Mucosa of rectum (tissue), 2 donors: ENCODE measurements around the gene OR4E1.

Source experiments
- H3K27ac ChIP-seq, 2 donors: one replicate each; pipeline ENCODE4 v1.7.0; 2013; ENCODE audit warnings: inconsistent platforms in 2 of 2, low read depth in 2 of 2, low read length in 2 of 2
- H3K27me3 ChIP-seq, 2 donors: one replicate each; pipeline ENCODE4 v1.7.0; 2013; ENCODE audit warnings: low read length in 2 of 2; ENCODE audit not compliant: control insufficient read depth in 2 of 2, insufficient read depth in 2 of 2
- H3K36me3 ChIP-seq, 2 donors: one replicate each; pipeline ENCODE4 v1.7.0; 2013; ENCODE audit warnings: low read length in 2 of 2; ENCODE audit not compliant: control insufficient read depth in 2 of 2, insufficient read depth in 2 of 2
- H3K4me1 ChIP-seq, 2 donors: one replicate each; pipeline ENCODE4 v1.7.0; 2013; ENCODE audit warnings: low read length in 2 of 2, mild to moderate bottlenecking in 1 of 2; ENCODE audit not compliant: control insufficient read depth in 2 of 2, insufficient read depth in 2 of 2
- H3K4me3 ChIP-seq, 2 donors: one replicate each; pipeline ENCODE4 v1.7.0; 2013; ENCODE audit warnings: low read length in 2 of 2
- H3K9ac ChIP-seq, 2 donors: one replicate each; pipeline ENCODE4 v1.7.0; 2013; ENCODE audit warnings: low read length in 2 of 2, low read depth in 1 of 2, mild to moderate bottlenecking in 1 of 2
- H3K9me3 ChIP-seq, 2 donors: one replicate each; pipeline ENCODE4 v1.7.0; 2013; ENCODE audit warnings: low read length in 2 of 2; ENCODE audit not compliant: control insufficient read depth in 2 of 2
- donor health status: healthy.
- donor health status: Normal muscosa, but diverticular disease.

The OR4E1 gene

DNA sequence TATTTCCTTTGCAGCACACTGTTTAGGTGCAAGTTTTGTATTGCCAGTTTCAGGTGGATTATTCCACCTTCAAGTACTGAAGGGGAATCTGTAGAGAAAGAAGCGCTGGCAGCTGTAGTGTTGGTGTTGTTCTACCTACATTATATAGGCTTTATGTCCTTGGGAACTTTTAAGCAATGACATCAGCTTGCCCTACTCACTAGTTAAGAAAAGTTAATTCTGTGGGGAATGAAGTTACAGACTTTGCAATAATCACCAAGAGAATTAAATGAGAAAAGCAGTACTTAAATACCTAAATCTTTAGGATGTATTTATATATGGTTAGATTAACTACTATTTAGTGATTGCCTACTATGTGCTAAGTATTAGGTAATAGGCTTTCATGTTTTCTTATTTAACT, at the start of gene OR4E1:
TSS of gene OR4E1 (minus strand) at position 101 of the 400 bp plus-strand sequence. CDS start 2,883 bp downstream, outside the sequence.
- Histone ChIP-seq H3K27me3 (peaks cover 0 to 3% of the 10 kb centered on the region in 2 donors), H3K4me1 (no peaks in the 10 kb centered on the region), H3K9ac (no peak within 1 kb of the TSS), H3K36me3 (no peaks in the 10 kb centered on the region), H3K4me3 (no peak within 1 kb of the TSS), H3K9me3 (peaks cover 0 to 3% of the 10 kb centered on the region in 2 donors), H3K27ac (no peak within 1 kb of the TSS)

DNA sequence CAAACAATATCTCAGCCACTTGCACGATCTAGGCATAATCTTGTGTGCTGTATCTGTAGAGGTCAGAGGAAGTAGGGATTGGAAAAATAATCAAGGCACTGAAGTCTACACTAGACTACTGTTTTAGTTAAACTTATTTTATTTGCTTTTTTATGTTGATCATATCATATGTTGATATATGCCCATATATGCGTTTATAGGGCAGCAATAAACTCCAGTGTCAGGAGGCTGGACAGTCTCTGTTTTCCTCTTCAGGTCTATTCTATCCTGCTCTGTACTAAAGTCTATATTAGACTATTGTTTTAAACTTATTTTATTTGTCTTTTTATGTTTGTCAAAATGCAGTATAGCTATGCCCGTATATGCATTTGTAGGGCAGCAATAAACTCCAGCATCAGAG, 47.9 kb upstream of the OR4E1 start:
- no peak overlapping the region for H3K4me3 ChIP-seq
- no peaks in the 10 kb centered on the region for H3K36me3 ChIP-seq
- H3K9me3 ChIP-seq = no peaks in the 10 kb centered on the region
- no peak overlapping the region for H3K27ac ChIP-seq
- no peaks in the 10 kb centered on the region for H3K27me3 ChIP-seq
- no peak overlapping the region for H3K9ac ChIP-seq
- H3K4me1 ChIP-seq = peaks cover 0 to 9% of the 10 kb centered on the region in 2 donors

DNA sequence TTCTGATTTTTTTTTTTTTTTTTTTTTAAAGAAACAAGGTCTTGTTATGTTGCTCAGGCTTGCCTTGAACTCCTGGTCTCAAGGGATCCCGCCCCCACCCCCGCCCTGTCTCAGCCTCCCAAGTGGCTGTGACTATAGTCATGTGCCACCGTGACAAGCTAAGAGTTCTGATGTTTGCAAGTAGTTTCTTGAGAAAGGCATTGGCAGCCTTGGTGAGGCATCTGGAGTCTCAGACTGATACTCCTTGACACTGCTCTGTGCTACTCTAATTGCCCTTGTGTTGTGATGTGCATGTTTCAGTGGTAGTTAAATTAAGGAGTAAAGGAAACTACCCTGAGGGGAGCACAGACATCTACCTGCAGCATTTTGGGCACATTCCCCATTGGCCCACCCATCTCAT, 46.2 kb upstream of the OR4E1 start:
- Histone ChIP-seq H3K27ac (no peak overlapping the region), H3K4me1 (peaks cover 0 to 9% of the 10 kb centered on the region in 2 donors), H3K9ac (no peak overlapping the region), H3K36me3 (no peaks in the 10 kb centered on the region), H3K4me3 (no peak overlapping the region), H3K27me3 (no peaks in the 10 kb centered on the region), H3K9me3 (no peaks in the 10 kb centered on the region)

DNA sequence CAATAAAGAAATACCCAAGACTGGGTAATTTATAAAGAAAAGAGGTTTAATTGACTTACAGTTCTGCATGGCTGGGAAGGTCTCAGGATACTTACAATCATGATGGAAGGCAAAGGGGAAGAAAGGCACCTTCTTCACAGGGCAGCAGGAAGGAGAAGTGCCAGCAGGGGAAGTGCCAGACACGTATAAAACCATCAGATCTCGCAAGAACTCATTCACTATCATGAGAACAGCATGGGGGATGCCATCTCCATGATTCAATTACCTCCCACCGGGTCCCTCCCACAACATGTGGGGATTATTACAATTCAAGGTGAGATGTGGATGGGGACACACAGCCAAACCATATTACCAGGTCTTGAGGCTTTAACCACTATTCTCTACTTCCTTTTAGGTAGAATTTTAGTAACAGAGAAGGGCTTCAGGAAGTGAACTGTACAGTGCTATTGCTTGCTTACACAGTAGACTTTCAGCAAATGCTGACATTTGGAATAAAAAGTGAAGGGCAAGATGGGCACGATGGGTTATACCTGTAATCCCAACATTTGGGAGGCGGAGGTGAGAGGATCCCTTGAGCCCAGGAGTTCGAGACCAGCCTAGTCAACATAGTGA, 40.8 kb upstream of the OR4E1 start:
- Histone ChIP-seq H3K4me3 (no peak overlapping the region), H3K9ac (no peak overlapping the region), H3K27ac (no peak overlapping the region), H3K27me3 (no peaks in the 10 kb centered on the region), H3K9me3 (no peaks in the 10 kb centered on the region), H3K36me3 (no peaks in the 10 kb centered on the region), H3K4me1 (peaks cover 0 to 1% of the 10 kb centered on the region in 2 donors)

- Histone ChIP-seq H3K4me3 (no peak overlapping the region), H3K9ac (no peak overlapping the region), H3K27me3 (peaks cover 0 to 3% of the 10 kb centered on the region in 2 donors), H3K27ac (no peak overlapping the region), H3K4me1 (no peaks in the 10 kb centered on the region), H3K36me3 (no peaks in the 10 kb centered on the region), H3K9me3 (no peaks in the 10 kb centered on the region)
These were observed 38.4 kb upstream of the OR4E1 start for GRCh38 chr14:21712036-21712435.

DNA sequence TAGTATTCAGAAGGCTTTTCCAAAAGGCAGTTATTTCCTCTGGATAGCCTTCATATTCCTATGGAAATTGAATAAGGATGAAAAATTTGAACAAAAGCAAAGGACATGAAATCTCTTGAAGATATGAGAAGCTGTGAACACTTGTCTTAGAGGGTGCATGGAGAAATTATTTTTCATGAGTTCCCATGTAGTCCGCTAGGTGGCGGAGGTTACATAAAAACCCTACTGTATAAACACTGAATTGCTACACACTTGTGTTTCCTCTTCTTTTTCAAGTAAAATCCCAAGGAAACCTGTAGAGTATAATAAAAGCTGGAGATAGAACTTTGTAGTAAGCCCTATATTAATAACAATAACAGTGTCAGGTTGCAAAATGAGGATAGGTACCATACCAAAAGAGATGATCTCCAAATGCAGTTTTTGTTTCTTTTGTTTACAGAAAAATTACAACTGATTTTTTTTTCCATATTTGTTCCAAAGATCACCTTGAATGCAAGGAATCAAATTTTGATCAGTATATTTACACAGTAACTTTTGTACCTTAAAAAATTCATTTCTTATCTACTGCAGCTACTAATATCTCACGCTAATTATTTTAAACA, 37.8 kb upstream of the OR4E1 start:
- no peaks in the 10 kb centered on the region for H3K36me3 ChIP-seq
- H3K9me3 ChIP-seq = peaks cover 0 to 3% of the 10 kb centered on the region in 2 donors
- no peak overlapping the region for H3K4me3 ChIP-seq
- no peak overlapping the region for H3K9ac ChIP-seq
- H3K27ac ChIP-seq = no peak overlapping the region
- no peaks in the 10 kb centered on the region for H3K4me1 ChIP-seq
- peaks cover 0 to 3% of the 10 kb centered on the region in 2 donors for H3K27me3 ChIP-seq

DNA sequence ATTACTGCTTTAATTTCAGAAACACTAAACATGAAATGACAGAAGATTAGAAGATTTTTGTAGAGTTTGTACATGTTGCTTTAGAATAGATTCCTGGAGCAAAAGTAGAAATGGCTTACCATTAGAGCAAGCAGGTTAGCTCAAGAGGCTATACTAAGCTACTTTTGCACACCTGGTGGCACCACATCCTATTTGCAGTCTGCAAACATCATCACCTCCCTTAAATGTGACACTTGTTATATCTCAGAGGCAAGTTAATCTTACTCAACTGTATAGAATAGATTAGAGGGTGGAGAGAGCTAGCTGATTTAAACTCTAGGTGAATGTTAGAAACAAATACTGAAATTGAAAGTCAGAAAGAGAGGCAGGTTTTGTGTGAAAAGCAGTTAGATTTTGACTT, 30.7 kb upstream of the OR4E1 start:
- H3K4me1 ChIP-seq = peaks cover 17 to 27% of the 10 kb centered on the region in 2 donors
- no peak overlapping the region for H3K4me3 ChIP-seq

DNA sequence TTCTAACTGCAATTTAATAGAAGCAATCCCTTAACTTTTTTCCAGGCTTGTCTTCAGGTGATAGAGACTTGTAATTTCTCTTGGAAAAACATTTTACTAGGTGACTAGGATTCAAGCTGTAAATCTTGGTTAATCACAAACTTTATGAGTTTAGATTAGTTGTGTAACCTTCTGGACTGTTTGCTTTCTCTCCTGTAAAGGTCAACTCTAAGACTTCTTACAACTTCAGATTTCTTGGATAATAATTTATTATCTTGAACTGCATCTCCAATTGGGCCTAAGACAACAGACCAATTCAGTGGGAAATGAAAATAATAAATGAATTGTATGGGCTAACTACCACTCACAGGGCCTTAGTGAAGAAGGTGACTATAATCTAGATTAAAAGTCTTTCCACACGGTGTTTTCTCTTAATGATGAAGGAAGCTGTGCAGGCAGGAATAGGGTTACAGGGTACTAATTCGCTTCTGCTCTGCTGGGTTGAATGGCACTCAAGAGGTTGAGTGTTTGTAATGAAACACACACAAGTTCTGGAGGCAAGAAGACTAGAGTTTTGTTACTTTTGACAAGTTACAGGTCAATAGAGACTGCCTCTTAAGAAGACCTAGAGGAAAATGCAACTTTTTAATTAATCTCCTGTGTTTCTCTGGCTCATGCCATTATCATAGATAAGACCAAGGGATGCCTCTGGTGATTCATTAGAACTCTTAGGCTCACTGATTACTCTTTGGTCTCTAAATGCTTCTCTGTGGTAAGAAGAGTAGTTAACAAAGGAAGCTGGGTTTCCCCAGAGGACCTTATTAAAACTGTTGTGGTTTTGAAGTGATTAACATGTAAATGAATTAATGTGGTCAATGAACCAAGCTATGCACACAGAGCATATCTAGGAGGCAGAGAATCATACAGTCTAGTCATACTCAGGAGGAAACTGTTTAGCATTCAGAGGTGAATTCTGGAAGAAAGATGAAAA, 30.0 kb upstream of the OR4E1 start:
- peaks cover 19 to 28% of the 10 kb centered on the region in 2 donors for H3K4me1 ChIP-seq
- H3K27ac ChIP-seq = peak overlapping the region; percentile 51 to 52
- no peak overlapping the region for H3K4me3 ChIP-seq

More for the DNA sequence above, 30.7 kb upstream of the OR4E1 start:
- Histone ChIP-seq H3K27me3 (peaks cover 0 to 3% of the 10 kb centered on the region in 2 donors), H3K9ac (no peak overlapping the region), H3K27ac (no peak overlapping the region), H3K36me3 (no peaks in the 10 kb centered on the region), H3K9me3 (peaks cover 0 to 5% of the 10 kb centered on the region in 2 donors)

GRCh38 chr14:21702316-21702715, 28.7 kb upstream of the OR4E1 start:
- H3K27ac ChIP-seq = no peak overlapping the region
- no peak overlapping the region for H3K9ac ChIP-seq
- H3K27me3 ChIP-seq = no peaks in the 10 kb centered on the region
- no peak overlapping the region for H3K4me3 ChIP-seq
- no peaks in the 10 kb centered on the region for H3K36me3 ChIP-seq
- H3K4me1 ChIP-seq = peaks cover 19 to 28% of the 10 kb centered on the region in 2 donors
- peaks cover 0 to 5% of the 10 kb centered on the region in 2 donors for H3K9me3 ChIP-seq

More for the DNA sequence above, 30.0 kb upstream of the OR4E1 start:
- H3K9me3 ChIP-seq = peaks cover 0 to 5% of the 10 kb centered on the region in 2 donors
- H3K27me3 ChIP-seq = peaks cover 0 to under 1% of the 10 kb centered on the region in 2 donors
- H3K9ac ChIP-seq = peak overlapping the region in 1 of 2 donors; percentile 6
- no peaks in the 10 kb centered on the region for H3K36me3 ChIP-seq

GRCh38 chr14:21699551-21699950, 25.9 kb upstream of the OR4E1 start:
- H3K4me1 ChIP-seq = peaks cover 19 to 28% of the 10 kb centered on the region in 2 donors
- H3K36me3 ChIP-seq = no peaks in the 10 kb centered on the region
- H3K9ac ChIP-seq = no peak overlapping the region
- no peak overlapping the region for H3K4me3 ChIP-seq
- peak overlapping the region; percentile 27 to 52 for H3K27ac ChIP-seq
- H3K9me3 ChIP-seq = peaks cover 0 to 2% of the 10 kb centered on the region in 2 donors
- no peaks in the 10 kb centered on the region for H3K27me3 ChIP-seq
